GM18498 (cell line): ENCODE results near the gene ECE2.
A peak's percentile ranks its signal among the peaks of the same experiment; 100 is the strongest.

Experiments used
- ATAC-seq: cut with Tn5 transposase; IDR thresholded peaks from one replicate; pipeline ENCODE4 v1.9.1; 2021; ENCODE audit warnings: mild to moderate bottlenecking, moderate library complexity; ENCODE audit not compliant: unreplicated experiment

The ECE2 gene

DNA sequence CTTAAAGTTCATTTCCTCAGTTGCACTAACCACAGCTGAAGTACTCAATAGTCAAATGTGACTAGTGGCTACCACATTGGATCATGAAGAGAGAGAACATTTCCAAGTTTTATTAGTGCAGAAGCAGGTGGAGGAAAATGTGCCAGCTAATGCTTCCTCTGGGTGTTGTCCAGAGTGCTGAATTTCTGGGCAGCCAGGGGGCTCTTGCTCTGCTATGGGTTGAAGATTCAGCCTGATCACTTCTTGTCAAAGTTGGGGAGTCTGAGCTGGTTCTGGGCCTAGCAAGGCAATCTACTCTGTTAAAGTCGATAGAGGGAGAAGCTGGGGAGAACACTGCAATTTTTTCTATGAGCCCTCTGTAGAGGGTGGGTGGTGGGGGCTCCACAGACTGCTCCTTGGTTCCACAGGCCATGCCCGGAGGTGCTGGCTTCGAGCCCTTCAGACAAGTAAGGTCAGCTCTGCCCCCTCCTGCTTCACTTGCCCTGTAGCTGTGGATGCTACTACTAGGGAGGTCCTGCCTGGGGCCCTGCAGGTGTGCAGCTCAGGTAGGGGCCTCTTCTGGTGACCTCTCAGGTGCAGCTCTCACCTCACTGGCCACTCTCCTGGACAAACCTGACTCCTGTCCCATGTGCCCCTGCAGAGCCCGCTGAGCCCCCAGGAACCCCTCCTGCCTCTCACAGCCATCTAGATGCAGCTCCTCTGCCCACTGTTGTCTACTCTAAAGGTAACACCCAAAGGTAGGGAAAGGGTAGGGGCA is 35.3 kb upstream of the ECE2 start:
- ATAC-seq = no peak

DNA sequence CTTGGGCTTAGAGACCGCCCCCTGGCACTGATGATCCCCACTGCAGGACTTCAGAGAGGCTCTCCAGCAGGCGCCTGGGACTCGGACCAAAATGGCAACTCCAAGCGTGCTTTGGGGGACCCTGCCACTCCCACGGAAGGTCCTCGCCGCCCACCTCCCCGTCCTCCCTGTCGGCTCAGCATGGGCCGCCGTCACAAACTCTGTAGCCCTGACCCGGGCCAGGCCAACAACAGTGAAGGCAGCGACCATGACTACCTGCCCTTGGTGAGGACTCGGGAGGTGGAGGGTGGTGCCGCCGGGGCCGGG is 34.7 kb upstream of the ECE2 start:
- ATAC-seq = no peak

- ATAC-seq = no peak
Measured at GRCh38 chr3:184241447-184242296, 34.1 kb upstream of the ECE2 start.

DNA sequence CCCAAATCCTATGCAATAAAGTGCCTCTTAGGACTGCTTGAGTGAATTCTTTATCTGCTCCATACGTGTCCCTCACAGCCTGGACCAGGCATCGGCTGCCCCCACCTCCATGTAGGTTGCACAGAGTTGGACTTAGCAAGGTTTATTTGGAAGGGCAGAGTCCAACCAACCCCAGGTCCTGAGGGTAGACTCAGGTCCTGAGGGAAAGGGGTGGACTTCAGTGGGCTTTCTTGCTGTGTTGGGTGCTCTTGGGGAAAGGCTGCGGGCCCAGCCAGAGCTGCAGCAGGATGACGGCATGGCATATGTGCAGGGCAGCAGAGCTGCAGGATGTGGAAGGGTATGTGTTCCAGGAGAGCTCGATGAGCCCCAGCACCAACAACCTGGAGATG is 33.5 kb upstream of the ECE2 start:
- no peak for ATAC-seq

GRCh38 chr3:184248454-184249411 is 27.1 kb upstream of the ECE2 start, which contains the start of gene ALG3:
TSS of gene ALG3 (minus strand) at chr3:184248962. CDS start at chr3:184248940, 22 bp downstream.
- ATAC-seq = peak; percentile 57

GRCh38 chr3:184249412-184250166 is 26.2 kb upstream of the ECE2 start, which contains the start of gene EEF1AKMT4:
TSS of gene EEF1AKMT4 (plus strand) at chr3:184249672. CDS start at chr3:184249695, 23 bp downstream.
- peak; percentile 89 for ATAC-seq

GRCh38 chr3:184250167-184250828 is 25.5 kb upstream of the ECE2 start:
- peak; percentile 66 for ATAC-seq

DNA sequence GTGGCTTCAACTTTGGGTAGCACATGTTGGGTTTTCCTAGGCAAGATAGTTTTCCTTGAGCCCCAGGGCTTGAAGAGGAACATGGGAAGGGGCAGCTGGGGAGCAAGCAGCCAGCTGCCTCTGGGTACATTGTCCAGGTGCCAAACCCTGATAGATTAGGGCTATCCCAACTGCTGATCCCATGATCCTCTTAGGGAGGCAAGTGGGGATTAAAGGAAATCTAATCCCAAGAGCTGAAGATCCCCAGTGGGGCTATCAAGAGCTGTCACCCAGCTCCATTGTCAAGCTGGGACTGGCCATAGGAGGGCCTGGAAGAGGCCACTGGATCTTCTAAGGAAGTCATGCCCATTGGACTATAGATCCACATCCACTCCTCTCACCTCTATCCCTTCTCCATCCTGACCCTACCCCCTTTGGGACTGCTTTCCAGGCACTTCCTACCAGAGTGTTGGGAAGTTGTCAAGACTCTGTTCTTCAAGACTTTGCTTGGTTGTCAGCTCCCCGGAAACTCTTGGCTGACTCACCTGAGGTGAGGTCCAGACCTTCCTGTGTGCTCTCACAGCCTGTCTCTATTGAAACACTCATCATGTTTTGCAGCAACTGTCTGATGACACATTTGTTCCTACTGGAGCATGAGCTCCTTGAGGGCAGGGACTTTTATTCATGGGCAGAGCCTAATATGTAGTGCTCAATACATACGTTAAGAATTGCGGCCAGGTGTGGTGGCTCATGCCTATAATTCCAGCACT is 20.4 kb upstream of the ECE2 start:
- ATAC-seq = no peak

- no peak for ATAC-seq
Measured at GRCh38 chr3:184257083-184257915, 18.5 kb upstream of the ECE2 start.

DNA sequence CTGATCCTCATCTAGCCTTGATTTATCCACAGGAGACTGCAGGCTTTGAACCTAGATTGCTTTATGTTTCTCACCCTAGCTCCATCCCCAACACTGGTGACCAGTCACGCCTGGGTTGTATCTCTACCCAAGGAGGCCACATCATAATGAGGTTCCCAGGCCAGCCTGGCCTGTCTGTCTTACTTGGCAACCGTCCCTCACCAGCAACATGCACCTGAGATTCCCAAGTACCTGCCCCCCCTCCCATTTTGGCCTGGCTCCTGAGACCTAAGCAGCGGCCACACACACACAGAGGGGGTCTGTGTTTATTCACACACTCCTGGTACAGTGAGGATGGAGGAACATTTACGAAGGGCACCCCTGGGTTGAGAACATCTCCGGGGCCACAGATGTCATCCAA is 16.9 kb upstream of the ECE2 start:
- no peak for ATAC-seq

DNA sequence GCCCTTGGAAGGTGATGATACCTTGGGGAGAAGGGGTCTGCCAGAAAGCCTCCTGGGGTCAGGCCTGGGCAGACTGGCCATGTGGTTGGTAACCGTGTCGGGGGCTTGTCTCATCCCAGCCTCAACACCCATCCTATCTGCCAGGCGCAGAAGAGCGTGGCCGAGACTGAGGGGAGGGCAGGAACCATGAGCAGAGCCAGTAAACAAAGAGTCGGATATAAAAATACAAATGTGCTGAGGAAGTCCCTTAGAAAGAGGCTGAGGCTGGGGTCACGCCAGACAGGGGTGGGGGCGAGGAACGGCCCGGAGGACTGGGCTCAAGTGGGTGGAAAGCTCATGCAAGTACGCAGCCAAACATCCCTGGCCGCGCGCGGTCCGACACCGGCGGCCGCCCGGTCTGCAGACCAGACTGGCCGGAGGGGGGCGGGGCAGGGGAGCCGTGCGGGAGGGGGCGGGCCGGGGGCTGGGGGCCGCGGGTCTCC is 16.4 kb upstream of the ECE2 start:
- no peak for ATAC-seq

GRCh38 chr3:184259878-184260723 is 15.7 kb upstream of the ECE2 start:
- ATAC-seq = no peak

DNA sequence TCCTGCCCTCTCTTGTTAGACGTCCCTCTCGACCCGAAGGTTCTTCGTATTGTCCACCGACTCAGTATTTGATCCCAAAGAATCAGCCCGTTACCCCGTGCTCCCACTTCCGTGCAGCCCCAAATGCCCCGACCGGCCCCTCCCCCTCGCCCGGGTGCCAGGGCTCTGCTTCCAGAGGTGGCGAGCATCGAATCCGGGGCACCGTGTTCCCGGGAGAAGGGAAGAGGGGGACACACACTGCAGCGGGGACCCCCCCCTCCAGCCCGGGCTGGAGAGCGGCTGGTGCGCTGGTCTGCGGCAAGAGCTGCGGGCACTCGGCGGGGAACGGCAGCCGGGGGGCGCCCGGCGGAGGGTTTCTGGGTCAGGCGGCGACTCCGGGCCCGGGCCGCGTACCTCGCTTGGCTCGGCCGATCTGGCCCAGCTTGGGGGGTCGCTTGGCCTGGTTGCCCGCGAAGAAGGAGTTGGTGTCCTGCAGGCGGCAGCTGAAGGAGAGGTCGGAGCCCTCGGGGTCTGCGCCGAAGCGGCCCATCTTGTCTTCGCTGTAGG is 15.0 kb upstream of the ECE2 start:
- ATAC-seq = no peak

DNA sequence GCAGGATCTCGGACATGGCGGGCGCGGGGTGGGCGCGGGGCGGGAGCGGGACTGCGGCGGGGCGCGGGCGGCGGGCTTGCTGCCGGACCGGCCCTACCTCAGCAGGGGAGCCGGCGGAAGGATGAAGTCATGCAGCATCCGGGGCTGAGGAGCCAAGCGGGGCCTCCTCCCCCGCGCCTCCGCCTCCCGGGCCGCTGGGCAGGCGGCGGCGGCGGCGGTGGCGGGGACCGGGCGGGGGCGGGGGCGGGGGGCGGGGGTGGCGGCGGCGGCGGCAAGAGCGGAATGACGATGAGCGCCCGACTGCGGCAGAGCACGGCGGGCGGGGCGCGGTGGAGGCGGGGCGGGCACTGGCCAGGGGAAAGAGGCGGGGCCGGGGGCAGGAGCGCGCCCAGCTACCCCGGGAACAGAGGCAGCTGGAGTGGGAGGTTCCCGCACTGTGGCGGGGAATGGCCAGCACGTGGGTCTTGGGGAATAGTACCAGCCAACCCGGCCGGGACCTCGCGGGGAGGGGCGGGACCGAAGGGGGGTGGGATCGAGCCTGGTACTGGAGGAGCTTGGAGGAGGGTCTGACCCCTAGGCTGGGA is 14.5 kb upstream of the ECE2 start, which contains the start of gene CAMK2N2:
Gene CAMK2N2, minus strand, starts transcription at position 284 of the 584 bp plus-strand sequence. Its CDS starts 268 bp downstream, at position 16.
- ATAC-seq = peak; percentile 62

DNA sequence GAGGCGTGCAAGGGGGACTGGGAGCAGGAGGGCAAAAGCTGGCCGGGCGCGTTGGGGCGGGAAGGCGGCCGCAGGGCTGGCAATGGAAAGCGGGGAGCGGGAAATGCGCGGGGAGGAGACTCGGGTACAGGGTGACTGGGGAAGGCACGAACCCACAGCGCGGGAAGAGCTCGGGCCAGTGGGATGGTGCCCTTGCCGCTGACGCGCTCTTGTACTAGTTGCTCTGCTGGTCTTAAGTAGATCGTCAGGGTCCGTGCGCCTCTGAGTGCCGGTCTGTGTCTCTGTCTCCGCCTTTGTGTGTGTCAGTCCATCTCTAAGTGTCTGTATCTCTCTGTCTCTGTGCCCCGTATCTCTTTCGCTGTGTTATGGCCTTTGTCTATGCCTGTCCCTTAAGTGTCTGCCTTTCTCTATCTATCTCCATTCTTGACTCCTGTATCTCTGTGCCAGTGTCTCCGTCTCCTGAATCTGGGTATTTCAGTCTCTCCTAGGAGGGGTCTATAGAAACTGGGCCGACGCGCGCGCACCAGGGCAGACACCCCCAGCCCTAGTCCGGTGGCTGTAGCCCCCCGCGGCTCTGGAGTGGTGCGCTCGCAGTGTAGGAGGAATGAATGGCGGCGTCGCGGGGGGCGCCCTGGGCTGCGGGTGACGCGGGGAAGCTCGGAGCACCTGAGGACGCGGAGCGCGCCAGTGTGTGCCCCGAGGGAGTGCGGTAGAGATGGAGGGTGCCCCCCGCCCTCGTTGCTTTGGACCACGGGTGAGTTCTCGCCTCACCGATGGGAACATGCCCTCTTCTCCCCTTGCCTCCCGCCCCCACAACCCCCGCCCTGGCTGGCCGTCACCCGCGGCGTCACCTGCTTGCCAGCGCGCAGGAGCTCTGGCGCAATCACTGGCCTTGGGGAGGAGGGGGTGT is 13.7 kb upstream of the ECE2 start:
- no peak for ATAC-seq
